ENCODE measurements around the gene FGD4.

The FGD4 gene

GRCh38 chr12:32399370-32400113 lies at the start of gene FGD4:
Gene FGD4, plus strand, starts transcription at chr12:32399558.
- DNase-seq, result peak; percentile 65

DNA sequence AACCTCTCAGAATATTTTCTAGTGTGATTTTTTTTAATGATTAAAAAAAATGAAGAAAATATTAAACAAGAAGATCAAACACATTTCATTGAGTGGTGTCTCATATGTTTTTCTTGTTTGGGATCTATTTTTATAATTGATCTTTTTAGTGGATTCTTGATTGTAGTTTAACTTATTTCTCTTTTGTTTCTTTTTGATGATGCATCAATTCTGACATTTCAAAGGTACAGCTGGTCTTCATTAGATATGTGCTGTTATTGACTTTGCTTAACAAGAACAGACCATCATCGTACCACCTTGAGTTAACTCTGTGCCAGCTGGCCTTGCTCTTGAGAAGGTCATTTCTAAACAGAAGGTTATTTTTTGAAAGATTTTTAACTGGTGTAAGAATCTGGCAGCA lies 45.8 kb upstream of the FGD4 start:
- no peak for DNase-seq

- no peak for DNase-seq
These were observed 41.6 kb upstream of the FGD4 start for GRCh38 chr12:32357601-32358249.

DNA sequence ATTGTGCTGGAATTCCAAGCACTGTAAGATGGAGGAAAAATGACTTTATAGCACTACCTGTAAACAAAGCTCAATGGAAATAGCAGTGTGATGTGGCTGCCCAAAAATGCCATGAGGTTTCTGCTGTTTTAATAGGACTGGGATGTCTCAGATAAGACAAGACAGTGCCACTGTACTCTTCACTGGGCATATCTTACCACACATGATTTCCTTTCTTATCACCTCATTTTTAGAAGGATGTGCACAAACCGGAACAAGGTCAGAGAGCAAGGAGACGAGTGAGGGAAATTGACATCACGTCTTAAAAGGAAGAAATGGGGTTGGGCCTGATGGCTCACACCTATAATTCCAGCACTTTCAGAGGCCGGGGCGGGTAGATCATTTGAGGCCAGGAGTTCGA lies 38.4 kb upstream of the FGD4 start:
- DNase-seq, result no peak

GRCh38 chr12:32362892-32363291 lies 36.5 kb upstream of the FGD4 start:
- DNase-seq, result no peak

GRCh38 chr12:32365473-32366064 lies 33.8 kb upstream of the FGD4 start:
- no peak for DNase-seq

DNA sequence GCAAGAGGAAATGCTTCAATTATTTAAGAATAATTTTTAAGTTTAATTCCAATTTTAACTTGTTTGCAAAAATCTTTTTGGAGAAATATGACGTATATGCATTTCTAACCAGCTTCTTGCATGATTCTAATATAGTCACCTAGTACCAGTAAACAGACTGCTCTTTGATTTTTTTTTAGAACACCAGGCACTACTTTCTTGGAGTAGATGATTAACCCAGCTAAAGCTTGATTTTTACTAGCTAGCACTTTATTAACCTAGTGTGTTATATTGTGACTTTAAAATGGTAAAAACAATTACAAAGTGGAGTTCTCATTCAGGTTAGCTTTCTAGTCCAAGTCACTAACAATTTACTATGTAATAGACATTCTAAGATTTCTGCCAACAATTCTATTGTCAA lies 32.6 kb upstream of the FGD4 start:
- DNase-seq, result no peak

DNA sequence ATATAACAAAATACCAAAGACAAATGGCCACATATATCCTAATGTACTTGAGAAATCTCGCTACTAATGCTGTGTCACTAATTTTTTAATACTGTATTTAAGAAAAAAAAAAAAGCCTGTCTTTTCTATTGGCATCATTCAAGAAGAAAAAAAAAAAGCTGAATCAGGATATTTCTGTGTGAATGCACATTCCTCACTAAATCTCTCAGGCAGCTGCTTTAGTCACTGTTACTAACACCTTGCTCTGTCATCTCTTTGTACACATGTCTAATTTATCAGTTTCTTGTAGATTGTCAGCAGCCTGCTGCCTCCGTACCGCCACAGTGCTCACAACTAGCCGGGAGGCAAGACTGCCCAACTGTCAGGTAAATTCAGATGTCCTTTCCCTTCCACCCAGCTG lies 32.0 kb upstream of the FGD4 start:
- DNase-seq, result no peak

GRCh38 chr12:32369202-32369601 lies 30.2 kb upstream of the FGD4 start:
- DNase-seq, result no peak

- DNase-seq, result no peak
These were observed 21.9 kb upstream of the FGD4 start for GRCh38 chr12:32377344-32378055.

- DNase-seq, result no peak
These were observed 20.1 kb upstream of the FGD4 start for GRCh38 chr12:32379213-32379612.

DNA sequence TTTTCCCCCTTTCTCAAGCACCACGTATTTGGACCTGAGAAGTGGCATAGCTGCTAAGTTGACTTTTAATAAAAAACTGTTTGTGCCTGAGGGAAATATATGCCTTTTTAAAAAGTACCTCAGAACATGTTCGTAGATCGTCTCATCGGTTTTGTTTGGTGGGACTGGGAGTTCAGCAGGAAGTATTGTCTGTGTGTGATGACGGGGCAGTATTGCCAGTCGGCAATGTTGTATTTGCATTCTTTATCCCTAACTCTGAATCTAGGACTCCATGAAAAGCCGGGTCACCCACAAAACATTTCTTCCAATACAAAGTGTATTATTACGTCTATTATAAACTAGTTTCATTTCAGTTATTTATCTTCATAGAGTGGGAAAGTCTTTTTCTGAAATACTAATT lies 19.7 kb upstream of the FGD4 start:
- no peak for DNase-seq

- no peak for DNase-seq
These were observed 17.1 kb upstream of the FGD4 start for GRCh38 chr12:32382226-32382625.

GRCh38 chr12:32390572-32391219 lies 8.7 kb upstream of the FGD4 start:
- DNase-seq, result no peak

GRCh38 chr12:32395026-32395425 lies 4.3 kb upstream of the FGD4 start:
- DNase-seq, result no peak

- DNase-seq, result no peak
These were observed 1.7 kb upstream of the FGD4 start for GRCh38 chr12:32397696-32398095.

DNA sequence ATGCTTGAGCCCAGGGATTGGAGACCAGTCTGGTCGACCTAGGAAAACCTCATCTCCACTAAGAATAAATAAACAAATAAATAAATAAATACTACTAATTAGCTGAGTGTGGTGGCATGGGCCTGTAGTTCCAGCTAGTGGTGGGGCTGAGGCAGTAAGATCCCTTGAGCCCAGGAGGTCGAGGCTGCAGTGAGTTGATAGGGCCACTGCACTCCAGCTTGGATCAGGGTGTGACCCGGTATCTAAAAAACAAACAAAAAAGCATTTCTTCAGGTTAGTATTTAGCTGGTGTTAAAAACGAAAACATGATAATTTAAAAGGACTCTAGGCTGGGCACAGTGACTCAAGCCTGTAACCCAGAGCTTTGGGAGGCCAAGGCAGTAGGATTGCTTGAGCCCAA lies 1.2 kb upstream of the FGD4 start:
- DNase-seq, result no peak

- DNase-seq, result no peak
These were observed 465 bp upstream of the FGD4 start for GRCh38 chr12:32398816-32399369.

GRCh38 chr12:32400114-32400672 lies 835 bp downstream of the FGD4 start:
- DNase-seq, result no peak

DNA sequence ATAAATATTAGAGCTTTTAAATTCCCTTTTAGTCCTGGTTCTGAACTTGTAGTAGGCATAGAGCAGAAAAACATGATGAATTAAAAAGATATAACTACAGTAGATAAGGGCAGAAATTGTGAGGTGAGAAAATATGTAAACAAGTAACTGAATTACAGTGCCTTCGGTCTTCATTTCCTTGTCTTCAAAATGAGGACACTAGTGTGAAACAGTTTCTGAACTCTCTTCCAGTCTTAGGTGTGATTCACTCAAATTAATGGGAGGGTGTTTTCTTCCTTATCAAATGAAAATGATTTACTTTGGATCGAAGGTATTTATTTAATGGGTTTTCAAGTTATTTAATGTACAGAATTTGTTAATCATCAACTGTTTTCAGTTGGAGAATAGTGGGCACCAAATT lies 1.5 kb downstream of the FGD4 start:
- DNase-seq, result no peak

DNA sequence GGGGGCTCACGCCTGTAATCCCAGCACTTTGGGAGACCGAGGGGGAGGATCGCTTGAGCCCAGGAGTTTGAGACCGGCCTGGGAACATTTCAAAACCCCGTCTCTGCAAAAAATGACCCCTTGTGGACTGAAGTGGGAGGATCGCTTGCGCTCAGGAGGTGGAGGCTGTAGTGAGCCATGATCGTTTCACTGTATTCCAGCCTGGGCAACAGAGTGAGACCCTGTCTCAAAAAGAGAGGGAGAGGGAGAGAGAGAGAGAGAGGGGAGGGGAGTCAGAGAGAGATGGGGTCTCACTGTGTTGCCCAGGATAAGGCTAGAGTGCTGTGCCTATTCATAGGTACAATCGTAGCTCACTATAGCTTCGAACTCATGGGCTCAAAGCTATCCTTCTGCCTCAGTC lies 2.8 kb downstream of the FGD4 start:
- DNase-seq, result no peak

DNA sequence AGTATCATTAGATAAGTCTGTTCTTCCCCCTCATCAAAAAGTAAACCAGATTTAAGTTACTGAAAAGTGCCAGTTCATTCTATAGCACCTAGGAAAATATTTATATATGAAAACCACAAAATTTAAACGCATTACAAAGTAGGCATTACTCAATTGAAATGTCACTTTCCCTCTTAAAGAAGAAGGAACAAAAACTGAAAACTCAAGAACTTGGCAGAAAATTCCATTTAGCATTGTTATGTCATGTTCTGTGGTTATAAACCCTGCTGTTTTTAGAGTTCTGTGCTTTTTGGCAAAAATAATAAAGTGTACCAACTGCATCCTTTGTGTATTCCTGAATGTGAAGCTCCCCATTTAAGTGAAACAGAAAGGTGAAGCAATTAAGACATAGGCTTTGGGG lies 3.6 kb downstream of the FGD4 start:
- DNase-seq, result no peak

DNA sequence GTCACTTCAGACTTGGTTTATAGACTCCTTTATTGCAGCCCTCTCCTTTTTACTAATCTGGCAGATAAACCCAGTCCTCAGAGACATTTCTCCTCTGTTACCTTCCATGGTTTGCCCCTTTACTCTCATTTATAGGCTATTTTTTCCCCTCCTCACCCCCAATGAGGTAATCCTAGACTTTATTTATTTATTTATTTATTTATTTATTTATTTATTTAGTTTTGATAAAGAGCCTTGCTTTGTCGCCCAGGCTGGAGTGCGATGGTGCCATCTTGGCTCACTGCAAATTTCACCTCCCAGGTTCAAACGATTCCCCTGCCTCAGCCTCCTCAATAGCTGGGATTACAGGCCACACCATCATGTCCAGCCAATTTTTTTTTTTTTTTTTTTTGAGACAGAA lies 8.4 kb downstream of the FGD4 start:
- DNase-seq, result no peak
